Stimulated activated memory B cell treated with anti-CD40 and anti-IgM and Interleukin-4, amounts not matched to agents 10 μg/mL and 1 μg/mL and 100 μg/mL, for 72 hours (primary cell): Measurements from ENCODE around the gene TM2D3.
"Not testable (repeated sequence)": the region's sequence is repeated elsewhere in the genome, so short reads cannot be mapped to it uniquely, and the experiment has no call there.

ENCODE experiments used
- ATAC-seq: fragments of 150-1000 bp; cut with Tn5 transposase; 2 replicates; pipeline ENCODE4 v1.10.0; 2021
- H3K27ac Mint-ChIP-seq: one replicate; pipeline ENCODE4 v1.8.0; 2022; ENCODE audit warnings: mild to moderate bottlenecking, mixed read lengths
- H3K27me3 Mint-ChIP-seq: one replicate; pipeline ENCODE4 v1.8.0; 2022; ENCODE audit warnings: mixed read lengths
- H3K36me3 Mint-ChIP-seq: one replicate; pipeline ENCODE4 v1.8.0; 2022; ENCODE audit warnings: mixed read lengths
- H3K4me1 Mint-ChIP-seq: one replicate; pipeline ENCODE4 v1.8.0; 2022; ENCODE audit warnings: mixed read lengths
- H3K4me3 Mint-ChIP-seq: one replicate; pipeline ENCODE4 v1.8.0; 2022; ENCODE audit warnings: mild to moderate bottlenecking, moderate library complexity, mixed read lengths
- H3K9me3 Mint-ChIP-seq: one replicate; pipeline ENCODE4 v1.8.0; 2022; ENCODE audit warnings: mixed read lengths

The TM2D3 gene

DNA sequence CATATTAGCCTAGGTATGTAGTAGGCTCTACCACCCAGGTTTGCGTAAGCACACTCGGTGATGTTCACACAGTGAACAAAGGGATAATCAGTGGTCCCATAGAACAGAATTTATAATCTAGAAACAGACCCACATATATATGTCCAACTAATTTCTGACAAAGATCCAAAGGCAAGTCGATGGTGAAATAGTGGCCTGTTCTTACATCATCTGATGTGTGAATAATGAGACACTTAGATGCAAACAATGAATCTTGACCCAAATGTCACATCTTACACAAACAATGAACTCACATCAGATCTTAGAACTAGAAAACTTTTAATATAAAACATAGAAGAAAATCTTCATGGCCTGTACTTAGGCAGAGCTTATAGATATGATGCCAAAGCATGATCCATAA lies 17.6 kb upstream of the TM2D3 start:
- peaks cover 49% of the 10 kb centered on the region for H3K36me3 Mint-ChIP-seq

DNA sequence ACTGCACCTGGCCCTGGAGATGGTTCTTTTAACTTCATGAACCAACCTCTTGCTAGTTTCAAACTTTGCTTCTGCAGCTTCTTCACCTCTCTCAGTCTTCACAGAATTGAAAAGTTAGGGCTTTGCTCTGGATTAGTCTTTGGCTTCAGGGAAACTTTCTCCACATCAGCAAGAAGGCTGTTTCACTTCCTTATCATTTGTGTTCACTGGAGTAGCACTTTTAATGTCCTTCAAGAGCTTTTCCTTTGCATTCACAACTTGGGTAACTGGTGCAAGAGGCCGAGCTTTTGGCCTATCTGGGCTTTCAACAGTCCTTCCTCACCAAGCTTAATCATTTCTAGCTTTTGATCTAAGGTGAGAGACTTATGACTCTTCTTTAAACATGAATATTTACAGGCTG lies 15.7 kb upstream of the TM2D3 start:
- H3K27me3 Mint-ChIP-seq: no peaks in the 10 kb centered on the region
- no peak overlapping the region for H3K27ac Mint-ChIP-seq
- ATAC-seq: no peak
- H3K4me3 Mint-ChIP-seq: no peak overlapping the region
- peaks cover 5% of the 10 kb centered on the region for H3K4me1 Mint-ChIP-seq
- peaks cover 37% of the 10 kb centered on the region for H3K36me3 Mint-ChIP-seq
- H3K9me3 Mint-ChIP-seq: no peaks in the 10 kb centered on the region

More for the DNA sequence above, 17.6 kb upstream of the TM2D3 start:
- Mint-ChIP-seq H3K4me1 (peaks cover 12% of the 10 kb centered on the region), H3K27ac (no peak overlapping the region), H3K27me3 (no peaks in the 10 kb centered on the region), H3K4me3 (no peak overlapping the region), H3K9me3 (peaks cover 3% of the 10 kb centered on the region)
- no peak for ATAC-seq

GRCh38 chr15:101664303-101664913 lies 12.2 kb upstream of the TM2D3 start:
- Mint-ChIP-seq H3K4me3 (no peak overlapping the region), H3K4me1 (peaks cover 5% of the 10 kb centered on the region), H3K9me3 (no peaks in the 10 kb centered on the region), H3K27me3 (no peaks in the 10 kb centered on the region), H3K27ac (no peak overlapping the region), H3K36me3 (peaks cover 21% of the 10 kb centered on the region)
- ATAC-seq: no peak

GRCh38 chr15:101662203-101662602 lies 10.0 kb upstream of the TM2D3 start:
- no peak overlapping the region for H3K4me3 Mint-ChIP-seq
- no peaks in the 10 kb centered on the region for H3K4me1 Mint-ChIP-seq
- H3K9me3 Mint-ChIP-seq: no peaks in the 10 kb centered on the region
- H3K27me3 Mint-ChIP-seq: no peaks in the 10 kb centered on the region
- ATAC-seq: no peak
- no peak overlapping the region for H3K27ac Mint-ChIP-seq
- peaks cover 17% of the 10 kb centered on the region for H3K36me3 Mint-ChIP-seq

DNA sequence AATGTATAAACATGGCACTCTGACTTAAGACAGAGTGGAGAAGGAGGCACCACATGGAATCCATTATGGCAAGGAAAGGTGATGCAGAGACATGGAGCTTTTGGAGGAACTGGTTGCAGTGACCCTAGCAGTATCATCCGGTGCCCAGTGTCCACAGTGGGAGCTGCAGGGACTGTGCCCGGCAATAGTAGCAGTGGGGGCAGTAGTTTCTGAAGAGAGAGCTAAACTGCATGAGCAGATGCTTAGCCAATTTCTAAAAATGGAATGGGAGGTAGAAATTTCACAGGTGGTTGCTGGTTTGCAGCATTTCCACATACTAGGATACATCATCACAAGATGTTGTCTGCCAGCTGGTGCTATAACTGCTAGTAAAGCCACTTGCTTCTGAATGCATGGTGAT lies 7.8 kb upstream of the TM2D3 start:
- no peak overlapping the region for H3K27ac Mint-ChIP-seq
- H3K9me3 Mint-ChIP-seq: no peaks in the 10 kb centered on the region

DNA sequence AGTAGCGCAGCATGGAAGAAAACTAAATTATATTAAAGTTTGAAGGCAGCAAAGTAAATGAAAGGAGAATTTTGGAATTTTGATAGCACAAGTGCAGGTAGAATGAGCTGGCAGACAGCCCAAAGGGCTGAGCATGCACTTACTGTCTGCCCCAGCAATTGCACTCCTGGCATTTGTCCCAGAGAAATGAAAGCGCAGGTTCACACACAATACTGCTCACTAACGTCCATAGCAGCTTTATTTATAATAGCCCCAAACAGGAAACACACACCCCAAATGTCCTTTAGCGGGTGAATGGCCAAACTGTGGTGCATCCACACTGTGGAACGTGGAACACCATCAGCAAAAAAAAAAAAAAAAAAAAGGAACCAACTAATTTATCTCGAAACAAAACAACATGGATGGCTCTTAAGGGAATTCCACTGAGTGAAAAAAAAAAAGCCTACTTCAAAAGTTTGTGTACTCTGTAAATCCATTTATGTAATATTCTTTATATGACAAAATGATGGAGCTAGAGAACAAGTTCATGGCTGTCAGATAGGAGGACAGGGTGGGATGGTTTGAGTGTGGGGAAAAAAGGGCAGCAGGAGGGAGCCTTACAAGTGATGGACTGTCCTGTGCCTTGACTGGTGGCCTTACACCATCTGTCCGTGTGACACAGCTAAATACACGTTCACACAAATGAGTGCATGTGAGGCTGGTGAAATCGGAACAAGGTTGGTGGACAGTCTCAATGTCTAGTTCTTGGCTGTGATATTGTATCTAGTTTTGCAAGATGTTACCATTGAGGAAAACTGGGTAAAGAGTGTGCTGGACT lies 6.0 kb upstream of the TM2D3 start:
- Mint-ChIP-seq H3K9me3 (no peaks in the 10 kb centered on the region), H3K4me1 (no peaks in the 10 kb centered on the region), H3K36me3 (peaks cover 10% of the 10 kb centered on the region), H3K4me3 (no peak overlapping the region), H3K27ac (no peak overlapping the region), H3K27me3 (no peaks in the 10 kb centered on the region)
- ATAC-seq: no peak

More for the DNA sequence above, 7.8 kb upstream of the TM2D3 start:
- no peak for ATAC-seq
- H3K4me3 Mint-ChIP-seq: no peak overlapping the region
- no peaks in the 10 kb centered on the region for H3K4me1 Mint-ChIP-seq
- peaks cover 17% of the 10 kb centered on the region for H3K36me3 Mint-ChIP-seq
- no peaks in the 10 kb centered on the region for H3K27me3 Mint-ChIP-seq

DNA sequence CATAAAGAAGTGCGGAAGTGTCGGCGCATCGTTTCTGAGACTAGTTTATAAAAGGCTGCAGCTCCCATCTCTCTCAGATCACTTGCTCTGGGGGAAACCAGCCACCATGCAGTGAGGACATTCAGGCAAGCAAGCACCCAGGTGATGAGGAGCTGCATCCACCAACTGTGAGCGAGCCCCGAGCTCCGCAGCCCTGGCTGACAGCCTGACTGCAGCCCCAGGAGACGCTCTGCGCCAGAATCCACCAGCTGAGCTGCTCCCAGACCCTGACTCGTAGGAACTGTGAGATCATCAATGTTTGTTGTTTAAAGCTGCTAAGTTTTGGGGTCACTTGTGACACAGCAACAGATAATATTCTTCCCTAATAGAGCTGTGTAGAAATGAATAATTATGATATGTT lies 5.0 kb upstream of the TM2D3 start:
- Mint-ChIP-seq H3K36me3 (peaks cover 10% of the 10 kb centered on the region), H3K27ac (no peak overlapping the region)
- no peak for ATAC-seq

GRCh38 chr15:101654624-101655337 lies 2.6 kb upstream of the TM2D3 start:
- peaks cover 17% of the 10 kb centered on the region for H3K4me1 Mint-ChIP-seq
- not testable (repeated sequence) for H3K36me3 Mint-ChIP-seq, H3K9me3 Mint-ChIP-seq, H3K4me3 Mint-ChIP-seq, ATAC-seq, H3K27me3 Mint-ChIP-seq
- peak overlapping the region; percentile 54 for H3K27ac Mint-ChIP-seq

More for the DNA sequence above, 5.0 kb upstream of the TM2D3 start:
- Mint-ChIP-seq H3K9me3 (no peaks in the 10 kb centered on the region), H3K4me1 (no peaks in the 10 kb centered on the region), H3K27me3 (no peaks in the 10 kb centered on the region), H3K4me3 (no peak overlapping the region)

DNA sequence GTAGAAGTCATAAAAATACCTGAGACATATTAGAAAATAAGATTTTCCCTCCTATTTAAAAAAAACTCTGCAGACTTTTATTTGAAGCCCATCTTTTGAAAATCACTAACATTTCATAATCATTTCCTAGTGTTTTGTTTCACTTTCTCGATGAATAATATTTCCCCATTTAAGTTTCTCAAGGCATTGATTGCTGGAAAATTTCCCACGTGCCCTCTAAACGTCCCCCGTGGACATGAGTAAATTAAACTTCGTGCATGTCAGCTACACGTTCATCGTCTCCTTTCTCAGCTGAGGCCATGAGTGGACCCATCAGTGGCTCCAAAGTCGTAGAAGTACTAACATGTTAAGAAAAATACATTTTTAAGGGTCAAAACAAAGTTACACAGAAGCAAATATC lies 2.0 kb upstream of the TM2D3 start:
- Mint-ChIP-seq H3K4me1 (peaks cover 22% of the 10 kb centered on the region), H3K27me3 (no peaks in the 10 kb centered on the region), H3K36me3 (peaks cover 5% of the 10 kb centered on the region), H3K9me3 (no peaks in the 10 kb centered on the region), H3K27ac (peak overlapping the region; percentile 54), H3K4me3 (no peak overlapping the region)
- no peak for ATAC-seq

DNA sequence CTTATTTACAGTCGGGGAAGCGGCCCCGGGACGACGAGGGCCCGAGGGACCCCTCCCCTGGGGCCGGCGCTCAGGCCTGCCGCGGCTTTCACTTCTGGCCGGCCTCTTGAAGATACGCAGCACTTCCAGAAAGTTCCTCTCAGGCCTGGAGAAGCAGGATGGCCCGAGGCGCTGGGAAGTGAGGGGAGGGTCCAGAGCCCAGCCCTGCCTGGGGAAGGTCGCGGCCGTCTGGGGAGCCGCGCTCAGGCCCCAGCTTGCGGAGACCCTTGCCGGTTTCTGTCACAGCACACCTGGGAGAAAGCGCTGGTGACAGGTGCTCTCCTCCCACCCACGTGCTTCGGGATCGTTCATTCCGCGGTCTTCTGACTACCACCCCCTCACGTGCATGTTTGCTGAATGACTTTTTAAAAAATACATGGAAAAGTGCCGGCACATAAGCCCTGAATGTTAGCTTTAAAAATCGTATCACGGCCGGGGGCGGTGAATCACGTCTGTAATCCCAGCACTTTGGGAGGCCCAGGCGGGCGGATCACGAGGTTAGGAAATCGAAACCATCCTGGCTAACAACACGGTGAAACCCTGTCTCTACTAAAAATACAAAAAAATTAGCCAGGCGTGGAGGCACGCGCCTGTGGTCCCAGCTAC lies 727 bp upstream of the TM2D3 start:
- Mint-ChIP-seq H3K9me3 (no peaks in the 10 kb centered on the region), H3K4me3 (peak overlapping the region; percentile 89), H3K27ac (peak overlapping the region; percentile 97), H3K36me3 (peaks cover 5% of the 10 kb centered on the region), H3K27me3 (no peaks in the 10 kb centered on the region), H3K4me1 (peaks cover 23% of the 10 kb centered on the region)
- ATAC-seq: no peak

GRCh38 chr15:101651554-101652097 lies 555 bp downstream of the TM2D3 start:
- ATAC-seq: peak; percentile 76
- no peaks in the 10 kb centered on the region for H3K27me3 Mint-ChIP-seq
- peak overlapping the region; percentile 89 for H3K4me3 Mint-ChIP-seq
- H3K9me3 Mint-ChIP-seq: no peaks in the 10 kb centered on the region
- H3K36me3 Mint-ChIP-seq: peaks cover 13% of the 10 kb centered on the region
- H3K27ac Mint-ChIP-seq: peak overlapping the region; percentile 97
- H3K4me1 Mint-ChIP-seq: peaks cover 23% of the 10 kb centered on the region

DNA sequence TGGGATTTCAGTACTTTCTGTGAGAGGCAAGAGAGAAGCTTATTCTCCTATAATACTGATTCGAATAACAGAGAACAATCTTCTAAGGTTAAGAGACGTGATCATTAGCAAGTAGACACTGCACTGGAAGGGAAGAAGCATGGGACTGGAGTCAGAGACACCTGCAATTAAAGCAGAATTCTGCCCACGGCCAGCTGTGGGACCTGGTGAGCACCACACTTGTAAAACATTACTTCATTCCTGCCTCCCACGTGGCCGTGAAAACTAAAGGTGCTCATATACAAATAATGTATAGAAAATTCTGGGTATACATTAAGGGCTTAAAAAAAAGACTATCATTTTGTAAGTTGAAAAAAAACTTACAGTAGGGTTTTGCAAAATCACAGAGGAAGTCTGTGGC lies 2.0 kb downstream of the TM2D3 start:
- H3K27me3 Mint-ChIP-seq: no peaks in the 10 kb centered on the region
- peaks cover 28% of the 10 kb centered on the region for H3K36me3 Mint-ChIP-seq
- H3K9me3 Mint-ChIP-seq: no peaks in the 10 kb centered on the region
- ATAC-seq: no peak
- peaks cover 23% of the 10 kb centered on the region for H3K4me1 Mint-ChIP-seq
- H3K4me3 Mint-ChIP-seq: no peak overlapping the region
- no peak overlapping the region for H3K27ac Mint-ChIP-seq

DNA sequence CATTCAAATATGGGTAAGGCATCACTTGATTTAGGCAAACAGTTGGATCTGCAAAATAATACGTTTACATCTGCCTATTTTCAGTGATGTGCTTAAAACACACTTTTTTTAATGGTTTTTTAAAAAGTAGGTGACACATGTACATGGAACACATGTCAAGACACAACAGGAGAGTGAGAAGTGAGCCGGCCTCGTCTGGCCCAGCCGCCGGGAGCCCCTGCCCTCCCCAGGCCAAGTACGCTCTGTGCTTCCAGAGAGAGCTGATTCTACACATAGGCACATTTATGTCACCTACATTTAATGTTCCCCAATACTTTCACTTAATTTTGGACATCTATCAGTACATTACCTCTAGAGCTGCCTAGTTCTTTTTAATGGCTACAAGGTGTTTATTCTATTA lies 3.8 kb downstream of the TM2D3 start:
- H3K4me1 Mint-ChIP-seq: peaks cover 23% of the 10 kb centered on the region
- no peak overlapping the region for H3K27ac Mint-ChIP-seq
- no peaks in the 10 kb centered on the region for H3K27me3 Mint-ChIP-seq
- no peak for ATAC-seq
- H3K9me3 Mint-ChIP-seq: no peaks in the 10 kb centered on the region
- H3K36me3 Mint-ChIP-seq: peaks cover 41% of the 10 kb centered on the region
- no peak overlapping the region for H3K4me3 Mint-ChIP-seq

DNA sequence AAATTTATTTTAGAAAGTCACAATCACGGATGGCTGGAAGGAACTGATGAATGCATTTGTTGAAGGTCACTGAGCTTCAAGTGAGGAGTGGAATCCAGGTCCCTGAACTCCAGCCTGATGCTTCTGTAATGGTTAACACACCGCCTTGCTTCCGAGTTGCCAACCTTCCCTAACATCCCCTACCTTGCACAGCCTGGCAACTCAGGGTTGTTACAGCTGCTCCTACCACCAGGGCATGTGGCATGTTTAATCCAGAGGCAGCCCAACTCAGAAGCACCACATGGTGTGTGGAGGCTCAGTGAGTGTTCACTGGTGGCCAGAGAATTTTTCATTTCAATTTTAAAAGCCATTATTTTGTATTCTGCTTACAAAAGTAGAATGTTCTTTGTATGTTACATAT lies 4.9 kb downstream of the TM2D3 start:
- Mint-ChIP-seq H3K27ac (no peak overlapping the region), H3K36me3 (peaks cover 46% of the 10 kb centered on the region), H3K4me3 (no peak overlapping the region), H3K4me1 (peaks cover 28% of the 10 kb centered on the region), H3K9me3 (no peaks in the 10 kb centered on the region), H3K27me3 (no peaks in the 10 kb centered on the region)
- no peak for ATAC-seq

GRCh38 chr15:101646672-101647071 lies 5.5 kb downstream of the TM2D3 start:
- Mint-ChIP-seq H3K4me1 (peaks cover 34% of the 10 kb centered on the region), H3K36me3 (peaks cover 51% of the 10 kb centered on the region), H3K27me3 (no peaks in the 10 kb centered on the region), H3K27ac (no peak overlapping the region), H3K4me3 (no peak overlapping the region), H3K9me3 (no peaks in the 10 kb centered on the region)
- no peak for ATAC-seq
